SK-N-SH (cell line): ENCODE results near the gene PLAGL1. TPM values are rescaled to one million over a fixed set of nuclear protein-coding genes. Genes with fewer than 3 reads are reported as not detected.

ENCODE experiments used
- CTCF ChIA-PET: fragments of 300-600, 350-600 bp; formaldehyde crosslinking; extraction: SDS; loops from one replicate; lab custom pipeline; 2021; lab: Yijun Ruan, JAX
- POLR2A ChIA-PET: fragments of 350-600 bp; sonication (Branson Sonifier 250); formaldehyde crosslinking; extraction: SDS; loops from one replicate; lab custom pipeline; 2020; ENCODE audit warnings: antibody characterized with exemption, inconsistent platforms; lab: Yijun Ruan, JAX
- DNase-seq: peaks from one replicate; pipeline ENCODE4 v3.0.0; 2012
- H2AFZ ChIP-seq: fragments of 200-600 bp; sonication (generic); 2 replicates; pipeline ENCODE4 v1.8.1; 2016; ENCODE audit warnings: antibody characterized with exemption, mild to moderate bottlenecking, low read depth
- H3F3A ChIP-seq: fragments of 200-600 bp; sonication (generic); replicated peaks from 2 replicates; pipeline ENCODE3; 2016; ENCODE audit warnings: antibody characterized with exemption, mild to moderate bottlenecking; ENCODE audit not compliant: insufficient read depth
- H3K27ac ChIP-seq, 2 experiments: fragments of 200-500 bp in 1 of 2; fragments of 200-600 bp in 1 of 2; sonication (Bioruptor generic) in 1 of 2; sonication (generic), shearing (Covaris generic) in 1 of 2; 2 replicates each; pipeline versions ENCODE4 v1.5.1 to v1.6.1; 2014 to 2016; ENCODE audit warnings: low read depth in 2 of 2, inconsistent platforms in 1 of 2, low read length in 1 of 2, mild to moderate bottlenecking in 1 of 2, mixed read lengths in 1 of 2
- H3K27me3 ChIP-seq: fragments of 200-600 bp; sonication (generic), shearing (Covaris generic); 2 replicates; pipeline ENCODE4 v1.6.1; 2016; ENCODE audit warnings: mixed run types; ENCODE audit not compliant: insufficient read depth
- H3K36me3 ChIP-seq, 2 experiments: fragments of 200-500 bp in 1 of 2; fragments of 200-600 bp in 1 of 2; sonication (Bioruptor generic) in 1 of 2; sonication (generic) in 1 of 2; replicated peaks in 1 of 2; 2 replicates each; pipeline versions ENCODE3 to v1.5.1; 2014 to 2016; ENCODE audit warnings: low read length in 1 of 2, mild to moderate bottlenecking in 1 of 2; ENCODE audit not compliant: insufficient read depth in 2 of 2, control insufficient read depth in 1 of 2
- H3K4me1 ChIP-seq, 2 experiments: fragments of 200-500 bp in 1 of 2; fragments of 200-600 bp in 1 of 2; sonication (Bioruptor generic) in 1 of 2; sonication (generic), shearing (Covaris generic) in 1 of 2; 2 replicates each; pipeline versions ENCODE4 v1.5.1 to v1.6.1; 2014 to 2016; ENCODE audit warnings: low read depth in 1 of 2, low read length in 1 of 2, mixed run types in 1 of 2; ENCODE audit not compliant: insufficient read depth in 2 of 2, control insufficient read depth in 1 of 2
- H3K4me2 ChIP-seq: fragments of 200-600 bp; sonication (generic), shearing (Covaris generic); 2 replicates; pipeline ENCODE4 v1.6.1; 2017; ENCODE audit warnings: mixed run types
- H3K4me3 ChIP-seq, 2 experiments: fragments of 200-500 bp in 1 of 2; fragments of 200-600 bp in 1 of 2; sonication (Bioruptor generic) in 1 of 2; sonication (generic), shearing (Covaris generic) in 1 of 2; 2 replicates each; pipeline versions ENCODE4 v1.5.1 to v1.8.1; 2014 to 2016; ENCODE audit warnings: low read depth in 2 of 2, inconsistent platforms in 1 of 2, low read length in 1 of 2, mild to moderate bottlenecking in 1 of 2, mixed read lengths in 1 of 2, moderate library complexity in 1 of 2
- H3K79me2 ChIP-seq: fragments of 200-600 bp; sonication (generic); 2 replicates; pipeline ENCODE4 v1.8.1; 2017; ENCODE audit warnings: mild to moderate bottlenecking; ENCODE audit not compliant: insufficient read depth
- H3K9ac ChIP-seq: fragments of 200-600 bp; sonication (generic); 2 replicates; pipeline ENCODE4 v1.6.1; 2017; ENCODE audit warnings: mixed run types
- H3K9me2 ChIP-seq: fragments of 200-600 bp; sonication (generic); 2 replicates; pipeline ENCODE4 v1.6.1; 2017; ENCODE audit warnings: mixed run types
- H3K9me3 ChIP-seq: fragments of 200-600 bp; sonication (generic); 2 replicates; pipeline ENCODE4 v1.6.1; 2017; ENCODE audit warnings: mixed run types, mild to moderate bottlenecking, moderate library complexity
- H4K20me1 ChIP-seq: fragments of 200-600 bp; sonication (generic); 2 replicates; pipeline ENCODE4 v1.6.1; 2017; ENCODE audit warnings: mild to moderate bottlenecking, mixed run types; ENCODE audit not compliant: insufficient read depth
- CHD2 ChIP-seq: fragments of 150-350 bp; IDR thresholded peaks from 2 replicates; pipeline ENCODE4 v1.6.1; 2018; ENCODE audit warnings: low read length; ENCODE audit not compliant: partially characterized antibody
- CTCF ChIP-seq: fragments of 200-600 bp; sonication (generic); IDR thresholded peaks from 2 replicates; pipeline ENCODE4 v1.6.1; 2017; ENCODE audit warnings: antibody characterized with exemption, mild to moderate bottlenecking, moderate library complexity
- FOSL2 ChIP-seq: IDR thresholded peaks from 2 replicates; pipeline ENCODE4 v1.4.0; 2012; ENCODE audit warnings: low read depth, mild to moderate bottlenecking, moderate library complexity, borderline replicate concordance
- MEF2A ChIP-seq: IDR thresholded peaks from 2 replicates; pipeline ENCODE4 v1.4.0; 2012; ENCODE audit warnings: low read depth, borderline replicate concordance
- NFIC ChIP-seq: IDR thresholded peaks from 2 replicates; pipeline ENCODE4 v1.4.0; 2012; ENCODE audit warnings: borderline replicate concordance
- POLR2AphosphoS5 ChIP-seq: IDR thresholded peaks from 2 replicates; pipeline ENCODE4 v1.6.1; 2012; ENCODE audit warnings: low read depth, low read length
- RAD21 ChIP-seq: IDR thresholded peaks from 2 replicates; pipeline ENCODE4 v1.6.1; 2012; ENCODE audit warnings: mild to moderate bottlenecking, low read length
- RCOR1 ChIP-seq: fragments of 150-350 bp; IDR thresholded peaks from 2 replicates; pipeline ENCODE4 v1.6.1; 2017; ENCODE audit warnings: antibody characterized with exemption, low read length
- SMC3 ChIP-seq: IDR thresholded peaks from 2 replicates; pipeline ENCODE4 v1.6.1; 2012; ENCODE audit warnings: low read depth, low read length, improper control_type of control experiment
- TCF12 ChIP-seq: IDR thresholded peaks from 2 replicates; pipeline ENCODE4 v1.4.0; 2012
- ZBTB33 ChIP-seq: IDR thresholded peaks from 2 replicates; pipeline ENCODE4 v1.4.0; 2012; ENCODE audit warnings: low read depth, borderline replicate concordance
- WGBS: methylation state at CpG from one replicate; pipeline ENCODE4 v1.1.6; 2017; ENCODE audit warnings: low lambda C conversion rate; 5-methylcytosine and 5-hydroxymethylcytosine counted together
- polyA plus RNA-seq, 3 experiments: library from polyadenylated mRNA; depleted of rRNA; stranded (reverse); fragments of >200 nt; gene quantifications; 2 replicates each; pipeline ENCODE4 v1.2.3, GENCODE V29; 2012

The PLAGL1 gene
- polyA plus RNA-seq, 1 of the 3 experiments (the other 2 are of a cell fraction), result 25.8 TPM

DNA sequence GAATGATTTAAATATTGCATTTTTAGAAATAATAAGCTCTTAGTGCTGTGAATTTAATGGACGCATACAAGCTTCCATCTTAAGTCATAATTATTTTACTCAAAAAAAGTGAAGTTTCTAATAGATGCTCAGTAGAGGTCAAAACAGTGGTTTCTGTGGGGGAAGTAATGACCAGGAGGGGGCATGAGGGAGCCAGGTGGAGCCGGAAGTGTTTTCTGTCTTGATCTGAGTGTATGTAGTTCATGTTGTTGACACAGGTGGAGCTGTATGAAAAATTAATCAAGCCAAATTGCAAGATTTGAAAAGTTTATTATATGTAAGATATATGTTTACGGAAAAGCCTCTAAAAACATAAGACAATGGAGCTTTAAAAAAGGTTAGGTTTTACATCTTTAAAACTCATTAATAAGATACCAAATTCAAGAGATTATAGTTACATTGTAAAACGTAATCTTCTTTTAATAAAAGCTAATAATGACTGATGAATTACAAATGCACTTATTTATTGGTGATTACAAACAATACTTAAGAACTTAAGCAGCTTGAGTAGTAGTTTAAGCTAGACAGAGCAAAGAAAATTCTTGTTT lies 68.0 kb downstream of the PLAGL1 start:
- Histone ChIP-seq H2AFZ (no peak overlapping the region), H3K27me3 (no peaks in the 10 kb centered on the region), H3K9me2 (no peaks in the 10 kb centered on the region), H3K27ac (no peak overlapping the region), H4K20me1 (no peaks in the 10 kb centered on the region), H3K79me2 (no peaks in the 10 kb centered on the region), H3K36me3 (no peaks in the 10 kb centered on the region), H3K9me3 (no peaks in the 10 kb centered on the region), H3K4me1 (no peaks in the 10 kb centered on the region), H3K9ac (no peak overlapping the region), H3K4me2 (no peak overlapping the region), H3F3A (no peaks in the 10 kb centered on the region), H3K4me3 (no peak overlapping the region)
- CTCF ChIA-PET, result interaction anchor here (0.6 to 3.7 kb wide), 20 partner anchors 8 to 402 kb away, joined by 3 to 36 read pairs (median 4); partner anchors contain the start of gene PLAGL1
- WGBS, result 58% methylated on average over 4 of the region's 4 CpGs
- peak; percentile 38 for TF ChIP-seq SMC3
- TF ChIP-seq CTCF, result peak; percentile 65
- TF ChIP-seq MEF2A, result no peak
- peak; percentile 48 for TF ChIP-seq RAD21
- no peak for TF ChIP-seq RCOR1
- no peak for TF ChIP-seq FOSL2
- peak; percentile 63 for DNase-seq
- POLR2A ChIA-PET, result no interaction called here

DNA sequence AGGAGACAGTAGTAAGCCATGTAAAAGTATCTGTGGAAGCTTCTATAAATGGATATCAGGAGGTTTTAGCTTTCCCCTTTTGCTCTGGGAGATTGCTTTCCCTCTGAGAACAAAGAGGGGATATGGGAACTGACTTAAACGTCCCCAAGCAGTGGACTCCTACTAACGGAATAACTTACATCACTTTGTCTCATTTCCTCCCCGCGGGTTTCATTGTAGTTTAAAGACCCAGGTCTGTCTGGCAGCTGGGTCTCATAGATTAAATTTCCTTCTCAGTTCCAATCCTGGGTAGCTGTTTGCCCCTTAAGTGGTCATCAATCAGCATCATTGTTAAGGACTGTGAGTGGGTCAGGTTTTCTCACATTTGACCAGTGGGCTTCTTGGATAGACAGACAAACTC lies 68.7 kb downstream of the PLAGL1 start:
- Histone ChIP-seq H3F3A (no peaks in the 10 kb centered on the region), H3K27ac (no peak overlapping the region), H3K27me3 (no peaks in the 10 kb centered on the region), H2AFZ (no peak overlapping the region), H3K9me2 (no peaks in the 10 kb centered on the region), H3K79me2 (no peaks in the 10 kb centered on the region), H3K36me3 (no peaks in the 10 kb centered on the region), H3K4me1 (no peaks in the 10 kb centered on the region), H3K9me3 (no peaks in the 10 kb centered on the region), H3K4me2 (no peak overlapping the region), H3K4me3 (no peak overlapping the region), H3K9ac (no peak overlapping the region), H4K20me1 (no peaks in the 10 kb centered on the region)
- CTCF ChIA-PET, result interaction anchor here (0.6 to 3.7 kb wide), 20 partner anchors 8 to 401 kb away, joined by 3 to 36 read pairs (median 4); partner anchors contain the start of gene PLAGL1
- no peak for DNase-seq
- POLR2A ChIA-PET, result no interaction called here
- WGBS, result 51% methylated on average over 3 of the region's 4 CpGs
- no peak for TF ChIP-seq NFIC
- no peak for TF ChIP-seq TCF12
- no peak for TF ChIP-seq ZBTB33
- TF ChIP-seq POLR2AphosphoS5, result no peak
- TF ChIP-seq FOSL2, result no peak
- TF ChIP-seq CHD2, result no peak
- no peak for TF ChIP-seq MEF2A
- TF ChIP-seq, all 33 proteins: peak for 0
